Measurements from ENCODE around the gene FLRT3. TPM values are rescaled to one million over a fixed set of nuclear protein-coding genes. Genes with fewer than 3 reads are reported as not detected.

The FLRT3 gene
- total RNA-seq, 3 donors from 2014 or later = under 0.01 to 12.0 (median 6.2) TPM

DNA sequence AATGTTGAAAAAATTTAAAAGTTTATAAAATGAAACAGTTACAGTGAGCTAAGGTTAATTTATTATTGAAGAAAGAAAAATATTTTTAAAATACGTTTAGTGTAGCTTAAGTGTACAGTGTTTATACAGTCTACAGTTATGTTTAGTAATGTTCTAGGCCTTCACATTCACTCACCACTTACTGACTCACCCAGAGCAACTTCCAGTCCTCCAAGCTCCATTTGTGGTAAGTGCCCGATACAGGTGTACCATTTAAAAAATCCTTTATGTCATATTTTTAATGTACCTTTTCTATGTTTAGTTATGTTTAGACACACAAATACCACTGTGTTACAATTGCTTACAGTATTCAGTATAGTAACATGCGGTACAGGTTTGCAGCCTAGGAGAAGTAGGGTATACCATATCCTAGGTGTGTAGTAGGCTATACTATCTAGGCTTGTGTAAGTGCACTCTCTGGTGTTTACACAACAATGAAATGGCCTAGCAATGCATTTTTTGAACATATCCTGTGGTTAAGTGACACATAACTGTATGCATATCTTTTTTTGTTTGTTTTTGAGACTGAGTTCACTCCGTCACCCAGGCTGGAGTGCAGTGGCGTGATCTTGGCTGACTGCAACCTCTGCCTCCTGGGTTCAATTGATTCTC lies 26.3 kb downstream of the FLRT3 start:
- Histone ChIP-seq H3K36me3 (no peaks in the 10 kb centered on the region), H3K4me3 (no peak overlapping the region), H3K27ac (no peak overlapping the region), H3K4me1 (no peaks in the 10 kb centered on the region), H3K27me3 (no peaks in the 10 kb centered on the region), H3K9me3 (no peaks in the 10 kb centered on the region)
- TF ChIP-seq, protein P1, sequence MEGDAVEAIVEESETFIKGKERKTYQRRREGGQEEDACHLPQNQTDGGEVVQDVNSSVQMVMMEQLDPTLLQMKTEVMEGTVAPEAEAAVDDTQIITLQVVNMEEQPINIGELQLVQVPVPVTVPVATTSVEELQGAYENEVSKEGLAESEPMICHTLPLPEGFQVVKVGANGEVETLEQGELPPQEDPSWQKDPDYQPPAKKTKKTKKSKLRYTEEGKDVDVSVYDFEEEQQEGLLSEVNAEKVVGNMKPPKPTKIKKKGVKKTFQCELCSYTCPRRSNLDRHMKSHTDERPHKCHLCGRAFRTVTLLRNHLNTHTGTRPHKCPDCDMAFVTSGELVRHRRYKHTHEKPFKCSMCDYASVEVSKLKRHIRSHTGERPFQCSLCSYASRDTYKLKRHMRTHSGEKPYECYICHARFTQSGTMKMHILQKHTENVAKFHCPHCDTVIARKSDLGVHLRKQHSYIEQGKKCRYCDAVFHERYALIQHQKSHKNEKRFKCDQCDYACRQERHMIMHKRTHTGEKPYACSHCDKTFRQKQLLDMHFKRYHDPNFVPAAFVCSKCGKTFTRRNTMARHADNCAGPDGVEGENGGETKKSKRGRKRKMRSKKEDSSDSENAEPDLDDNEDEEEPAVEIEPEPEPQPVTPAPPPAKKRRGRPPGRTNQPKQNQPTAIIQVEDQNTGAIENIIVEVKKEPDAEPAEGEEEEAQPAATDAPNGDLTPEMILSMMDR (IDR thresholded peaks at IDR 0.05) = no peak
- TF ChIP-seq POLR2A (IDR thresholded peaks at IDR 0.05) = no peak
- TF ChIP-seq POLR2AphosphoS5 (IDR thresholded peaks at IDR 0.05) = no peak
- no peak for DNase-seq (ENCODE audit: low spot score in 2 of 2)
- intact Hi-C loops (cut with DNase I; ENCODE audit: low total_unique reads) = no loop called here

DNA sequence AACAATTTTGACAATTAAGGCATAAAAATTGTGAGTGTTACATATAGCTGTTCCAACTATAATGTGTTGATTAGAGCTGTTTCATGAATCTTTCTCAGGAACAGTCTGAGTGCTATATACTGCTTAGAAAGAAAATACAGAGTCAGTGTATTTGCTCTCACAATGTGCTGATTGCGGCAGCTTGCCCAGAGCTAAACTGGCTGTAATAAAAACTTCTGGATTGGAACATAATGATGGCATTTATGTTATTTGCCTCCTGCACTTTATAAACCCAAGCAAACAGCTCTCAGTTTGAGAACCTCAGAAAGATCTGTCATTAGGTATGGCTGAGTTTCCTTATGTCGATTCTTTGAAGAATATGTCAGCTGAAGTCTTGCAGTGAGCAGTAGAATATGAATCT lies 29.5 kb downstream of the FLRT3 start:
- TF ChIP-seq POLR2A (IDR thresholded peaks at IDR 0.05) (no peak), POLR2AphosphoS5 (IDR thresholded peaks at IDR 0.05) (no peak)
- TF ChIP-seq, protein P1 (IDR thresholded peaks at IDR 0.05) = no peak
- H3K27ac ChIP-seq = no peak overlapping the region
- H3K9me3 ChIP-seq = no peaks in the 10 kb centered on the region
- H3K36me3 ChIP-seq = no peaks in the 10 kb centered on the region
- no peaks in the 10 kb centered on the region for H3K27me3 ChIP-seq
- no peak for DNase-seq (ENCODE audit: low spot score in 2 of 2)
- intact Hi-C loops (cut with DNase I; ENCODE audit: low total_unique reads) = no loop called here
- H3K4me1 ChIP-seq = no peaks in the 10 kb centered on the region
- no peak overlapping the region for H3K4me3 ChIP-seq

DNA sequence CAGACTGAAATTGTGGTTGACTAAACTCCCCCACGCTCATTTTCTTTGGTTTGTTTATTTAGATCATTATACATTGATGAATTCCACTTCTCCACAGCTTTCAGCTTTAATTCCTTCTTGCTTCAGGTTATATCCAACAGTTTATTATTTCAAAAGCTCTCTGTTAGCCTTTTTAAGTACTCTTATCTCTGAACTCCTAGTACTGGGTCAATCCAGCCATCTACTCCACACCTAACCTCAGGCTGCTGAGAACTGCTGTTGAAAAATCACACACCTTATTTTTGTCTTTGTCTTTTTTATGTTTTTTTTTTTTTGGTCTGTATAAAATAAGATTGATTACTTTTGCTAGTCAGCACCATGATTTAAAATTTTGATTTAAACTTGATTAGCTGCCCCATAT lies 32.9 kb downstream of the FLRT3 start:
- no peaks in the 10 kb centered on the region for H3K27me3 ChIP-seq
- no peaks in the 10 kb centered on the region for H3K4me1 ChIP-seq
- no peaks in the 10 kb centered on the region for H3K9me3 ChIP-seq
- intact Hi-C loops (cut with DNase I; ENCODE audit: low total_unique reads) = no loop called here
- no peaks in the 10 kb centered on the region for H3K36me3 ChIP-seq
- TF ChIP-seq, protein P1 (IDR thresholded peaks at IDR 0.05) = no peak
- TF ChIP-seq POLR2AphosphoS5 (IDR thresholded peaks at IDR 0.05) (no peak), POLR2A (IDR thresholded peaks at IDR 0.05) (no peak)
- DNase-seq (ENCODE audit: low spot score in 2 of 2) = no peak
- H3K27ac ChIP-seq = no peak overlapping the region
- no peak overlapping the region for H3K4me3 ChIP-seq

GRCh38 chr20:14303651-14304050 lies 33.8 kb downstream of the FLRT3 start:
- no peaks in the 10 kb centered on the region for H3K36me3 ChIP-seq
- no peak for DNase-seq (ENCODE audit: low spot score in 2 of 2)
- intact Hi-C loops (cut with DNase I; ENCODE audit: low total_unique reads) = no loop called here
- no peak overlapping the region for H3K27ac ChIP-seq
- H3K4me3 ChIP-seq = no peak overlapping the region
- H3K27me3 ChIP-seq = no peaks in the 10 kb centered on the region
- TF ChIP-seq POLR2AphosphoS5 (IDR thresholded peaks at IDR 0.05) (no peak), POLR2A (IDR thresholded peaks at IDR 0.05) (no peak)
- TF ChIP-seq, protein P1 (IDR thresholded peaks at IDR 0.05) = no peak
- H3K9me3 ChIP-seq = no peaks in the 10 kb centered on the region
- H3K4me1 ChIP-seq = no peaks in the 10 kb centered on the region

DNA sequence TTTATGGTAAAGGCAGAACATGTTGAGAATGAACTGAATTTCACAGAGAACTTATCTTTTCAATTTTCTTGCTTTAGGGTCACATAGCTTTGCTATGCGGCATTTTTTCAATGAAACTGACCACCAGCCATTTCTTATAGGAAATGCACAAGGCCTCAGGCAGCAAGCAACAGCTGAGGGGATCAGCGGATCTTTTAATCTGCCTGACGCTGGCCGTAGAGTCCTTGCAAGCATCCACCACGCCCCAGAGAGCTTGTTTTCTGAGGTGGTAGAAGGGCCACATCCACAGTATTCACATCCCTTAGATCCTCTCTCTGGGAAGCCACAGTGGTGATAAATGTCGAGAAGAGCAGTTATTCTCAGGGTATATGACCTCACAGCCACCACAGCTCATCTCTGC lies 34.3 kb downstream of the FLRT3 start:
- TF ChIP-seq POLR2A (IDR thresholded peaks at IDR 0.05) (no peak), POLR2AphosphoS5 (IDR thresholded peaks at IDR 0.05) (no peak)
- TF ChIP-seq, protein P1 (IDR thresholded peaks at IDR 0.05) = no peak
- no peak for DNase-seq (ENCODE audit: low spot score in 2 of 2)
- intact Hi-C loops (cut with DNase I; ENCODE audit: low total_unique reads) = no loop called here
- Histone ChIP-seq H3K4me3 (no peak overlapping the region), H3K9me3 (no peaks in the 10 kb centered on the region), H3K36me3 (no peaks in the 10 kb centered on the region), H3K4me1 (no peaks in the 10 kb centered on the region), H3K27ac (no peak overlapping the region), H3K27me3 (no peaks in the 10 kb centered on the region)

Data from breast epithelium (tissue), 4 donors.